ENCODE results near the gene BCL2A1. TPM values are rescaled to one million over a fixed set of nuclear protein-coding genes. Genes with fewer than 3 reads are reported as not detected.
"Not testable (repeated sequence)": the region's sequence is repeated elsewhere in the genome, so short reads cannot be mapped to it uniquely, and the experiment has no call there.

Gene BCL2A1
- total RNA-seq, 1 experiment from 2014 or later: not detected

DNA sequence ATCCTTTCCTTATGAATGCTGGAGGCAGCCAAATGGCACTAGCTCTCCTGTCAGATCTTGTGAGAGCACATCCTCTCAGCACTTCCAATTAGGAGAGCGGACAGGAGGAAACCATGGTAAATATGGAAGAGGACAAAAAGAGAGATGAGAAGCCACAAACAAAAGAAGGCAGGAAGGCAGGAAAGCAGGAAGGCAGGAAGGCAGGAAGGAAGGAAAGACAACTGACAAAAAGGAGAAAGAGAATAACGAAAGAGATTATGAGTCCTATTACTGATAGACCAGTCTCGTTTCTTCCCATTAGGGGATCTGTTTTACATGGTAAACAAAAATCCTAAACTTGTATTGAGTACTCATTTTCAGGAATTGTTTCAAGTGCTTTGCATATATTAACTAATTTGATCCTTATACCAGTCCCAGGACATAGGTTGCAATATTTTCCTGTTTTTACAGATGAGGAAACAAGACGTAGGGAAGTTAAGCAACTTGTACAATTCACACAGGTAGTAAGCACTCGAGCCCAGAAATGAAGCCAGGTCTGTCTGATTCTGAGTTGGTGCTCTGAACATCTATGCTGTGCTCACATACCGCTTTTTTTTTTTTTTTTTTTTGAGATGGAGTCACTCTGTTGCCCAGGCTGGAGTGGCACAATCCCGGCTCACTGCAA lies 4.2 kb downstream of the BCL2A1 start:
- no peaks in the 10 kb centered on the region for H3K27me3 ChIP-seq (replicated peaks; ENCODE audit: control insufficient read depth, insufficient read depth, low read length)
- no peak overlapping the region for H3K4me3 Mint-ChIP-seq (ENCODE audit: unreplicated experiment)
- TF ChIP-seq, protein P1, sequence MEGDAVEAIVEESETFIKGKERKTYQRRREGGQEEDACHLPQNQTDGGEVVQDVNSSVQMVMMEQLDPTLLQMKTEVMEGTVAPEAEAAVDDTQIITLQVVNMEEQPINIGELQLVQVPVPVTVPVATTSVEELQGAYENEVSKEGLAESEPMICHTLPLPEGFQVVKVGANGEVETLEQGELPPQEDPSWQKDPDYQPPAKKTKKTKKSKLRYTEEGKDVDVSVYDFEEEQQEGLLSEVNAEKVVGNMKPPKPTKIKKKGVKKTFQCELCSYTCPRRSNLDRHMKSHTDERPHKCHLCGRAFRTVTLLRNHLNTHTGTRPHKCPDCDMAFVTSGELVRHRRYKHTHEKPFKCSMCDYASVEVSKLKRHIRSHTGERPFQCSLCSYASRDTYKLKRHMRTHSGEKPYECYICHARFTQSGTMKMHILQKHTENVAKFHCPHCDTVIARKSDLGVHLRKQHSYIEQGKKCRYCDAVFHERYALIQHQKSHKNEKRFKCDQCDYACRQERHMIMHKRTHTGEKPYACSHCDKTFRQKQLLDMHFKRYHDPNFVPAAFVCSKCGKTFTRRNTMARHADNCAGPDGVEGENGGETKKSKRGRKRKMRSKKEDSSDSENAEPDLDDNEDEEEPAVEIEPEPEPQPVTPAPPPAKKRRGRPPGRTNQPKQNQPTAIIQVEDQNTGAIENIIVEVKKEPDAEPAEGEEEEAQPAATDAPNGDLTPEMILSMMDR (IDR thresholded peaks at IDR 0.05; ENCODE audit: insufficient read depth in 1 of 2, low read depth in 1 of 2, low read length in 1 of 2, severe bottlenecking in 1 of 2, unreplicated experiment in 1 of 2): no peak
- BruUV-seq (replicated peaks): no TSS peak
- no peaks in the 10 kb centered on the region for H3K4me1 Mint-ChIP-seq (ENCODE audit: low read depth, unreplicated experiment)
- H3K27me3 Mint-ChIP-seq (ENCODE audit: insufficient read depth, unreplicated experiment): no peaks in the 10 kb centered on the region
- H3K27ac Mint-ChIP-seq (ENCODE audit: unreplicated experiment): no peak overlapping the region
- no peaks in the 10 kb centered on the region for H3K36me3 ChIP-seq (ENCODE audit: control insufficient read depth, insufficient read depth, low read length)
- no peak for DNase-seq
- H3K4me3 ChIP-seq (ENCODE audit: low read depth, low read length): no peak overlapping the region
- POLR2A ChIA-PET: no interaction called here
- intact Hi-C loops (cut with micrococcal nuclease; ENCODE audit: unreplicated experiment): no loop called here
- CTCF ChIA-PET: no interaction called here
- no peaks in the 10 kb centered on the region for H3K36me3 Mint-ChIP-seq (ENCODE audit: insufficient read depth, unreplicated experiment)
- no peaks in the 10 kb centered on the region for H3K4me1 ChIP-seq
- no peaks in the 10 kb centered on the region for H3K9me3 Mint-ChIP-seq (ENCODE audit: unreplicated experiment)
- no peaks in the 10 kb centered on the region for H3K9me3 ChIP-seq

DNA sequence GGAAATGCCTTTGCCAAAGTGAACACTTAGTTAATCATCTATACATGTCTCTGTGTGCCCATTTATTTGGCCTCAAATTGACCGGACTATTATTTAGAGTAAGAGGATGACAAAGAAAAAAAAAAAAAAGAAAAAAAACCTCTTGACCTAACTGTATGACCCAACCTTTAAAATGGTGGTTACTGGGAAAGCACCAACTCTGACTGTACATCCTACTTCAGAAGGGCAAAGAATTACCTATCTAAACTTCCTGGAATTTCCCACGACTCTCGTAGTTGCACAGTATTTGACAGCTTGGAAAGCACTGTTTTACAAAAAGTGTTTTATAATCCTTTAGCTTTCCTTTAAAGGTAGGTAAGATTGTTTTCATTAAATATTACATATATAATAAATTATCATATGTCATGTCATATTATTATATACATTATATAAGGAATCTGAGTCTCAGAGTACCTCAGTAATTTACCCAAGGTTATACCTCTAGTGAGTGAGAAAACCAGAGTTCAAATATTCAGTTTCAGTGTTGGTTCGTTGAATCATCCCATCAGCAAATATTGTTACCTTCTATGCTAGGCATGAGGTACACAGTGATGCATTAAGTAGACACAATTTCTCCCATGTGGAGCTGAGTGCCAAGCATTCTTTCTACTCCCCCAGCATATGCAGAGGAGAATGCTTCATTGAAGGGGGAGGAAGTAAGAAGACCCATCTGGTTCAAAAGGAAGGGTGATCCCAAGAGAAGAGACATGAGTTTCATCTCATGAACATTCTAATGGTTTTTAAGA lies 5.0 kb downstream of the BCL2A1 start:
- ChIA-PET CTCF (no interaction called here), POLR2A (no interaction called here)
- Mint-ChIP-seq H3K36me3 (ENCODE audit: insufficient read depth, unreplicated experiment) (no peaks in the 10 kb centered on the region), H3K4me3 (ENCODE audit: unreplicated experiment) (no peak overlapping the region), H3K27me3 (ENCODE audit: insufficient read depth, unreplicated experiment) (no peaks in the 10 kb centered on the region), H3K9me3 (ENCODE audit: unreplicated experiment) (no peaks in the 10 kb centered on the region), H3K4me1 (ENCODE audit: low read depth, unreplicated experiment) (no peaks in the 10 kb centered on the region), H3K27ac (ENCODE audit: unreplicated experiment) (no peak overlapping the region)
- intact Hi-C loops (cut with micrococcal nuclease; ENCODE audit: unreplicated experiment): no loop called here
- no peaks in the 10 kb centered on the region for H3K9me3 ChIP-seq
- no TSS peak for BruUV-seq (replicated peaks)
- no peak for DNase-seq
- no peaks in the 10 kb centered on the region for H3K36me3 ChIP-seq (ENCODE audit: control insufficient read depth, insufficient read depth, low read length)
- H3K4me3 ChIP-seq (ENCODE audit: low read depth, low read length): no peak overlapping the region
- TF ChIP-seq, protein P1 (IDR thresholded peaks at IDR 0.05; ENCODE audit: insufficient read depth in 1 of 2, low read depth in 1 of 2, low read length in 1 of 2, severe bottlenecking in 1 of 2, unreplicated experiment in 1 of 2): no peak
- no peaks in the 10 kb centered on the region for H3K4me1 ChIP-seq
- H3K27me3 ChIP-seq (replicated peaks; ENCODE audit: control insufficient read depth, insufficient read depth, low read length): no peaks in the 10 kb centered on the region

DNA sequence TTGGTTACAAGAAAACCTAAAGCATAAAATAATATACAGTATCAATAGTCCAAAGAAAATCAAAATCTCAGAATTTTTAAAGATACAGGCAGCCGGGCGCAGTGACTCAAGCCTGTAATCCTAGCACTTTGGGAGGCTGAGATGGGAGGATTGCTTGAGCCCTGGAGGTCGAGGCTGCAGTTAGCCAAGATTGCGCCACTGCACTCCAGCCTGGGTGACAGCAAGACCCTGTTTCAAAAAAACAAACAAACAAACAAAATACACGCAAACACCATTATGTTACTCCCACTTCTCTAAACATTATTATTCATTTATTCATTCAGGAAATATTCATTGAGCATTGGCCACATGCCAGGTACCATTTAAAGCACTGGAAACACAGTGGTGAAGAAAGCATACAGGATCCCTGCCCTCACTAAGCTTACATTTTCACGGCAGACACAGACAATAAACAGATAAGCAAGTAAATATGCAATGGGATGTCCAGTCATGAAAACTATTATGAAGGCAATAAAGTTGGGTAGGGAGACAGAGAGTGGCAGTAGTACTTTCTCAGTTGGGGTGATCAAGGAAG lies 6.7 kb downstream of the BCL2A1 start:
- no peak for DNase-seq
- Mint-ChIP-seq H3K9me3 (ENCODE audit: unreplicated experiment) (no peaks in the 10 kb centered on the region), H3K4me1 (ENCODE audit: low read depth, unreplicated experiment) (no peaks in the 10 kb centered on the region), H3K4me3 (ENCODE audit: unreplicated experiment) (no peak overlapping the region), H3K36me3 (ENCODE audit: insufficient read depth, unreplicated experiment) (no peaks in the 10 kb centered on the region), H3K27me3 (ENCODE audit: insufficient read depth, unreplicated experiment) (no peaks in the 10 kb centered on the region), H3K27ac (ENCODE audit: unreplicated experiment) (no peak overlapping the region)
- TF ChIP-seq, protein P1 (IDR thresholded peaks at IDR 0.05; ENCODE audit: insufficient read depth in 1 of 2, low read depth in 1 of 2, low read length in 1 of 2, severe bottlenecking in 1 of 2, unreplicated experiment in 1 of 2): no peak
- Histone ChIP-seq H3K27me3 (replicated peaks; ENCODE audit: control insufficient read depth, insufficient read depth, low read length) (no peaks in the 10 kb centered on the region), H3K4me3 (ENCODE audit: low read depth, low read length) (no peak overlapping the region), H3K36me3 (ENCODE audit: control insufficient read depth, insufficient read depth, low read length) (no peaks in the 10 kb centered on the region), H3K9me3 (no peaks in the 10 kb centered on the region), H3K4me1 (no peaks in the 10 kb centered on the region)
- intact Hi-C loops (cut with micrococcal nuclease; ENCODE audit: unreplicated experiment): no loop called here
- ChIA-PET CTCF (no interaction called here), POLR2A (no interaction called here)
- BruUV-seq (replicated peaks): no TSS peak

- H3K4me3 Mint-ChIP-seq (ENCODE audit: unreplicated experiment); H3K9me3 Mint-ChIP-seq (ENCODE audit: unreplicated experiment); H3K27ac Mint-ChIP-seq (ENCODE audit: unreplicated experiment); DNase-seq; BruUV-seq (replicated peaks); H3K4me1 Mint-ChIP-seq (ENCODE audit: low read depth, unreplicated experiment); H3K36me3 Mint-ChIP-seq (ENCODE audit: insufficient read depth, unreplicated experiment); H3K27me3 ChIP-seq (replicated peaks; ENCODE audit: control insufficient read depth, insufficient read depth, low read length); POLR2A ChIA-PET; H3K4me1 ChIP-seq; H3K9me3 ChIP-seq; CTCF ChIA-PET; H3K36me3 ChIP-seq (ENCODE audit: control insufficient read depth, insufficient read depth, low read length); H3K27me3 Mint-ChIP-seq (ENCODE audit: insufficient read depth, unreplicated experiment); intact Hi-C loops (cut with micrococcal nuclease; ENCODE audit: unreplicated experiment); H3K4me3 ChIP-seq (ENCODE audit: low read depth, low read length): not testable (repeated sequence)
Measured at GRCh38 chr15:79962921-79963320, 8.1 kb downstream of the BCL2A1 start.
